K562 (cell line): ENCODE measurements around the gene MTA1. TPM values are rescaled to one million over a fixed set of nuclear protein-coding genes. Genes with fewer than 3 reads are reported as not detected.

ENCODE experiments used
- CC2D1A ChIP-seq: fragments of 450-650 bp; IDR thresholded peaks from 2 replicates; pipeline ENCODE4 v1.6.1; 2017; ENCODE audit warnings: mild to moderate bottlenecking
- NCOA1 ChIP-seq: fragments of 450-650 bp; IDR thresholded peaks from 2 replicates; pipeline ENCODE4 v1.6.1; 2016; ENCODE audit warnings: low read depth
- SMAD2 ChIP-seq: fragments of 150-350 bp; IDR thresholded peaks from 2 replicates; pipeline ENCODE4 v1.6.1; 2014; ENCODE audit warnings: low read depth, mild to moderate bottlenecking, low read length
- SMARCC2 ChIP-seq: fragments of 450-650 bp; IDR thresholded peaks from 2 replicates; pipeline ENCODE4 v1.6.1; 2017; ENCODE audit warnings: antibody characterized with exemption, moderate library complexity, mild to moderate bottlenecking, low read depth
- TAF9B ChIP-seq: fragments of 450-650 bp; IDR thresholded peaks from 2 replicates; pipeline ENCODE4 v1.6.1; 2018; ENCODE audit warnings: mild to moderate bottlenecking; ENCODE audit not compliant: partially characterized antibody
- TCF3 ChIP-seq: sonication (generic); formaldehyde crosslinking; IDR thresholded peaks from 2 replicates; pipeline ENCODE4 v1.4.0; 2020; ENCODE audit warnings: mild to moderate bottlenecking, missing genetic modification reagents
- polyA plus RNA-seq, 8 experiments: library from polyadenylated mRNA; depleted of rRNA in 4 of 8; stranded (reverse) in 5 of 8; unstranded in 3 of 8; fragments of >200 nt; fragmentation: Nextera tagmentation in 2 of 8; fragmentation: Illumina TruSeq in 1 of 8; extraction: Ambion mirVana in 2 of 8; extraction: Trizol in 1 of 8; gene quantifications; 2 replicates each; pipeline versions ENCODE4 v1.2.1 to v1.2.3, GENCODE V29; 2011 to 2014; ENCODE audit warnings: inconsistent platforms in 1 of 8, missing spikeins in 1 of 8
- total RNA-seq, 7 experiments: library from RNA; depleted of rRNA in 6 of 7; stranded (reverse); fragments of >200 nt in 6 of 7; fragmentation: Illumina TruSeq in 2 of 7; extraction: Trizol in 2 of 7; gene quantifications; 2 replicates each; pipeline versions ENCODE4 v1.2.1 to v1.2.3, GENCODE V29; 2011 to 2021; ENCODE audit warnings: low replicate concordance in 1 of 7
- TF ChIP-seq, protein P1 (sequence below), 2 experiments: fragments of 450-650 bp in 1 of 2; sonication (generic) in 1 of 2; formaldehyde crosslinking in 1 of 2; IDR thresholded peaks in 1 of 2; conservative IDR thresholded peaks in 1 of 2; 2 replicates each; pipeline versions ENCODE4 v1.6.1 to v1.8.1; 2016 to 2023; ENCODE audit warnings: mild to moderate bottlenecking in 2 of 2, moderate library complexity in 2 of 2, inconsistent platforms in 1 of 2, missing genetic modification reagents in 1 of 2
- TF ChIP-seq, protein P2 (sequence below): fragments of 150-350 bp; conservative IDR thresholded peaks from 2 replicates; pipeline ENCODE4 v1.6.1; 2014; ENCODE audit warnings: low read length
- TF ChIP-seq, protein P3 (sequence below): fragments of 450-650 bp; IDR thresholded peaks from 2 replicates; pipeline ENCODE4 v1.6.1; 2016; ENCODE audit warnings: low read depth, mild to moderate bottlenecking, moderate library complexity
- TF ChIP-seq, protein P4 (sequence below): fragments of 450-650 bp; formaldehyde crosslinking; IDR thresholded peaks from 2 replicates; pipeline ENCODE4 v1.4.0; 2020; ENCODE audit warnings: mild to moderate bottlenecking

MTA1 gene
- total and polyA plus RNA-seq, 9 of the 15 experiments (the other 6 are each of a cell fraction or from before 2014, with no cell fraction given): 0.13 to 118 (median 32.3) TPM

DNA sequence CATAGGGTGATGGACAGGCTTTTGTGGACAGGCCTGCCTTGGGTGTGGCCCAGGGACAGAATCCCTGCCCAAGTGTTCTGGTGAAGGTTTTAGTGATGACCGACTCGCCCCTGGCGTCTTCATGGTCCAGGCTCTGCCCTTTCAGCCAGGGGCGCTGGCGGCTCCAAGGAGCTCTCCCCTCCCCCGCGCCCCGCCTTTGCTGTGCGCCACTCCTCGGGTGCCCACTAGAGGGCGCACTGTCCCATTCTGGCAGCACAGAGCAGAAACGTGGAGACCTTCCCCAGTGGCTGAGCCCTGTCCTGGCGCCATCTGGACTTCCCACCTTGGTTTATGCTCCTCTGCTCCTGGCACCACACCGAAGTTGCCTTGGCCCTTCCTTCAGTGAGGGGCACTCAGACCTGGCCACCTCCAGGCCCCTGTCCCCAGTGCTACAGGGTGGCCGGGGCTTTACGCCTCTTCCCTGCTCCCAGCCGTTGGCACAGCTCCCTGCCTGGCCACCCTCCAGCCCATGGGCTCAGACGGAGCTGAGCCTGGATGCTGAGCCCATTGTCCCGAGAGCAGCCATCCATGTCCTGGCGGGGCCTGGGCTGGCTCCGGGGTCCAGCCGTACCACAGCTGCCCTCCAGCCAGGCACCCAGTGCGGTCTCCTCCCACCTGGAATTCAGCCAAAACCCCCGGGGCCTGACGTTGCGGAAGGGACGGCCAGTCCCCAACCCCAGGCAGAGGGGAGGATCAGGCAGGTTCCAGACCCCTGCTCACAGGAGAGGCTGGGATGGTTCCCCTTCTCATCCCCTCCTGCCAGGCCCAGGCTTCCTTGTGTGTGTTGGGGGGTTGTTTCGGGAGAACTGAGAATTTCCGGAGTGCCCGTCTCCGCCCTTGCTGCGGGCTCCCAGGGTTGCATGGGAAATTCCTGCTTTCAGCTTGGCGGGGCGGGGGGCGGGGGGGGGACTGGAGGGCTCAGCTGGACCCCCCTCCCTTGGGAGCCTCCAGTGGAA lies 61.5 kb downstream of the MTA1 start (continued):
- TF ChIP-seq, protein P1, sequence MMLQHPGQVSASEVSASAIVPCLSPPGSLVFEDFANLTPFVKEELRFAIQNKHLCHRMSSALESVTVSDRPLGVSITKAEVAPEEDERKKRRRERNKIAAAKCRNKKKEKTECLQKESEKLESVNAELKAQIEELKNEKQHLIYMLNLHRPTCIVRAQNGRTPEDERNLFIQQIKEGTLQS (IDR thresholded peaks at IDR 0.05): no peak
- TF ChIP-seq, protein P1 (CRISPR knock-in tag; conservative IDR thresholded peaks at IDR 0.05): no peak
- TF ChIP-seq SMARCC2 (no peak), CC2D1A (peak; percentile 23; the same call in 1 of the 2 replicates), SMAD2 (no peak), TAF9B (no peak), TCF3 (CRISPR knock-in tag) (no peak), NCOA1 (no peak)
- TF ChIP-seq, protein P2, sequence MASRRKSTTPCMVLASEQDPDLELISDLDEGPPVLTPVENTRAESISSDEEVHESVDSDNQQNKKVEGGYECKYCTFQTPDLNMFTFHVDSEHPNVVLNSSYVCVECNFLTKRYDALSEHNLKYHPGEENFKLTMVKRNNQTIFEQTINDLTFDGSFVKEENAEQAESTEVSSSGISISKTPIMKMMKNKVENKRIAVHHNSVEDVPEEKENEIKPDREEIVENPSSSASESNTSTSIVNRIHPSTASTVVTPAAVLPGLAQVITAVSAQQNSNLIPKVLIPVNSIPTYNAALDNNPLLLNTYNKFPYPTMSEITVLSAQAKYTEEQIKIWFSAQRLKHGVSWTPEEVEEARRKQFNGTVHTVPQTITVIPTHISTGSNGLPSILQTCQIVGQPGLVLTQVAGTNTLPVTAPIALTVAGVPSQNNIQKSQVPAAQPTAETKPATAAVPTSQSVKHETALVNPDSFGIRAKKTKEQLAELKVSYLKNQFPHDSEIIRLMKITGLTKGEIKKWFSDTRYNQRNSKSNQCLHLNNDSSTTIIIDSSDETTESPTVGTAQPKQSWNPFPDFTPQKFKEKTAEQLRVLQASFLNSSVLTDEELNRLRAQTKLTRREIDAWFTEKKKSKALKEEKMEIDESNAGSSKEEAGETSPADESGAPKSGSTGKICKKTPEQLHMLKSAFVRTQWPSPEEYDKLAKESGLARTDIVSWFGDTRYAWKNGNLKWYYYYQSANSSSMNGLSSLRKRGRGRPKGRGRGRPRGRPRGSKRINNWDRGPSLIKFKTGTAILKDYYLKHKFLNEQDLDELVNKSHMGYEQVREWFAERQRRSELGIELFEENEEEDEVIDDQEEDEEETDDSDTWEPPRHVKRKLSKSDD: no peak
- TF ChIP-seq, protein P3, sequence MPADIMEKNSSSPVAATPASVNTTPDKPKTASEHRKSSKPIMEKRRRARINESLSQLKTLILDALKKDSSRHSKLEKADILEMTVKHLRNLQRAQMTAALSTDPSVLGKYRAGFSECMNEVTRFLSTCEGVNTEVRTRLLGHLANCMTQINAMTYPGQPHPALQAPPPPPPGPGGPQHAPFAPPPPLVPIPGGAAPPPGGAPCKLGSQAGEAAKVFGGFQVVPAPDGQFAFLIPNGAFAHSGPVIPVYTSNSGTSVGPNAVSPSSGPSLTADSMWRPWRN: no peak
- TF ChIP-seq, protein P4, sequence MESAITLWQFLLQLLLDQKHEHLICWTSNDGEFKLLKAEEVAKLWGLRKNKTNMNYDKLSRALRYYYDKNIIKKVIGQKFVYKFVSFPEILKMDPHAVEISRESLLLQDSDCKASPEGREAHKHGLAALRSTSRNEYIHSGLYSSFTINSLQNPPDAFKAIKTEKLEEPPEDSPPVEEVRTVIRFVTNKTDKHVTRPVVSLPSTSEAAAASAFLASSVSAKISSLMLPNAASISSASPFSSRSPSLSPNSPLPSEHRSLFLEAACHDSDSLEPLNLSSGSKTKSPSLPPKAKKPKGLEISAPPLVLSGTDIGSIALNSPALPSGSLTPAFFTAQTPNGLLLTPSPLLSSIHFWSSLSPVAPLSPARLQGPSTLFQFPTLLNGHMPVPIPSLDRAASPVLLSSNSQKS: no peak
